NCI-H1092 treated with DMSO at 0.1 percent for 48 hours (cell line): Measurements from ENCODE around the gene RBMS1.
"Not testable (repeated sequence)": the region's sequence is repeated elsewhere in the genome, so short reads cannot be mapped to it uniquely, and the experiment has no call there.

Source experiments
- DNase-seq: peaks from one replicate; lab custom pipeline; 2025; lab: John Stamatoyannopoulos, UW

Gene RBMS1

GRCh38 chr2:160469621-160470204 is 23.9 kb downstream of the RBMS1 start:
- no peak for DNase-seq

- DNase-seq, result no peak
These were observed 24.4 kb downstream of the RBMS1 start for GRCh38 chr2:160469164-160469563.

GRCh38 chr2:160467086-160467485 is 26.5 kb downstream of the RBMS1 start:
- DNase-seq, result no peak

- DNase-seq, result no peak
These were observed 28.2 kb downstream of the RBMS1 start for GRCh38 chr2:160465406-160465805.

GRCh38 chr2:160465002-160465401 is 28.6 kb downstream of the RBMS1 start:
- no peak for DNase-seq

- DNase-seq, result no peak
These were observed 29.6 kb downstream of the RBMS1 start for GRCh38 chr2:160464017-160464416.

GRCh38 chr2:160463245-160463644 is 30.4 kb downstream of the RBMS1 start:
- no peak for DNase-seq

GRCh38 chr2:160460333-160460731 is 33.3 kb downstream of the RBMS1 start:
- DNase-seq, result no peak

- DNase-seq, result no peak
These were observed 33.9 kb downstream of the RBMS1 start for GRCh38 chr2:160459538-160460332.

- DNase-seq, result no peak
These were observed 34.7 kb downstream of the RBMS1 start for GRCh38 chr2:160458718-160459453.

- DNase-seq, result no peak
These were observed 36.0 kb downstream of the RBMS1 start for GRCh38 chr2:160457588-160457987.

GRCh38 chr2:160454070-160454797 is 39.4 kb downstream of the RBMS1 start:
- no peak for DNase-seq

- no peak for DNase-seq
These were observed 40.3 kb downstream of the RBMS1 start for GRCh38 chr2:160453111-160453820.

- no peak for DNase-seq
These were observed 43.1 kb downstream of the RBMS1 start for GRCh38 chr2:160450486-160450885.

- not testable (repeated sequence) for DNase-seq
These were observed 44.8 kb downstream of the RBMS1 start for GRCh38 chr2:160448821-160449220.

- DNase-seq, result no peak
These were observed 47.9 kb downstream of the RBMS1 start for GRCh38 chr2:160445673-160446072.

GRCh38 chr2:160442603-160443002 is 51.0 kb downstream of the RBMS1 start:
- no peak for DNase-seq

GRCh38 chr2:160440888-160441287 is 52.7 kb downstream of the RBMS1 start:
- DNase-seq, result no peak

GRCh38 chr2:160439038-160439437 is 54.6 kb downstream of the RBMS1 start:
- not testable (repeated sequence) for DNase-seq

- no peak for DNase-seq
These were observed 56.3 kb downstream of the RBMS1 start for GRCh38 chr2:160437273-160437672.

- no peak for DNase-seq
These were observed 59.2 kb downstream of the RBMS1 start for GRCh38 chr2:160434254-160434948.
